Anterior cingulate cortex (tissue), 58 donors: ENCODE measurements around the gene DRG2.
A peak's percentile ranks its signal among the peaks of the same experiment; 100 is the strongest.

ENCODE experiments used
- DNase-seq, 58 donors: peaks; one replicate each; lab custom pipeline; 2025; lab: John Stamatoyannopoulos, UW

Gene DRG2

GRCh38 chr17:18074566-18075272 lies 13.0 kb upstream of the DRG2 start:
- DNase-seq = no peak

- no peak for DNase-seq
These were observed 10.8 kb upstream of the DRG2 start for GRCh38 chr17:18076936-18077335.

- DNase-seq = no peak
These were observed 8.2 kb upstream of the DRG2 start for GRCh38 chr17:18079543-18079942.

GRCh38 chr17:18084256-18084655 lies 3.5 kb upstream of the DRG2 start:
- no peak for DNase-seq

- no peak for DNase-seq
These were observed 1.9 kb downstream of the DRG2 start for GRCh38 chr17:18089613-18090012.

- DNase-seq = peak in 4 of 58 donors; percentile 4 to 45 (median 8)
These were observed 6.1 kb downstream of the DRG2 start for GRCh38 chr17:18093616-18094408.

GRCh38 chr17:18094409-18094807 lies 6.7 kb downstream of the DRG2 start:
- DNase-seq = no peak

- no peak for DNase-seq
These were observed 11.8 kb downstream of the DRG2 start for GRCh38 chr17:18099516-18099915.

GRCh38 chr17:18100616-18101015 lies 12.9 kb downstream of the DRG2 start:
- DNase-seq = no peak

GRCh38 chr17:18101828-18102227 lies 14.1 kb downstream of the DRG2 start:
- no peak for DNase-seq

- no peak for DNase-seq
These were observed 14.9 kb downstream of the DRG2 start for GRCh38 chr17:18102640-18103039.

- no peak for DNase-seq
These were observed 17.3 kb downstream of the DRG2 start for GRCh38 chr17:18105027-18105426.

- no peak for DNase-seq
These were observed 17.8 kb downstream of the DRG2 start for GRCh38 chr17:18105595-18105994.

- DNase-seq = no peak
These were observed 18.5 kb downstream of the DRG2 start for GRCh38 chr17:18106211-18106610.

- no peak for DNase-seq
These were observed 19.5 kb downstream of the DRG2 start for GRCh38 chr17:18107061-18107790.

GRCh38 chr17:18107971-18108370 lies 20.2 kb downstream of the DRG2 start:
- DNase-seq = peak in 6 of 58 donors; percentile 4 to 14 (median 8)

- no peak for DNase-seq
These were observed 20.9 kb downstream of the DRG2 start, which contains the start of gene MYO15A for GRCh38 chr17:18108401-18109312. Gene MYO15A (plus strand): TSS chr17:18108756. CDS start chr17:18118801, 10,045 bp downstream.

- no peak for DNase-seq
These were observed 22.3 kb downstream of the DRG2 start for GRCh38 chr17:18109935-18110485.

GRCh38 chr17:18110636-18111145 lies 22.9 kb downstream of the DRG2 start:
- no peak for DNase-seq
